Breast epithelium (tissue), 4 donors: ENCODE results near the gene DLX4. TPM values are rescaled to one million over a fixed set of nuclear protein-coding genes. Genes with fewer than 3 reads are reported as not detected.
A peak's percentile ranks its signal among the peaks of the same experiment; 100 is the strongest.

Experiments used
- DNase-seq, 2 donors: peaks; one replicate each; pipeline ENCODE4 v3.0.0-alpha.2; 2019; ENCODE audit warnings: low spot score in 2 of 2
- H3K27ac ChIP-seq, 2 donors: fragments of 200-600 bp; sonication (generic) in 1 of 2; one replicate each; pipeline ENCODE4 v1.5.1; 2016 to 2019; ENCODE audit warnings: mild to moderate bottlenecking in 1 of 2
- H3K27me3 ChIP-seq, 2 donors: fragments of 200-600 bp; sonication (generic) in 1 of 2; one replicate each; pipeline versions ENCODE4 v1.5.1 to v1.6.0; 2017 to 2019; ENCODE audit warnings: control low read depth in 1 of 2, mild to moderate bottlenecking in 1 of 2
- H3K36me3 ChIP-seq: fragments of 200-600 bp; one replicate; pipeline ENCODE4 v1.5.1; 2019
- H3K4me1 ChIP-seq, 2 donors: fragments of 200-600 bp; sonication (generic); one replicate each; pipeline ENCODE4 v1.5.1; 2016 to 2019; ENCODE audit warnings: control low read depth in 1 of 2
- H3K4me3 ChIP-seq, 3 donors: fragments of 200-600 bp; sonication (generic); 1 replicate in 2 of 3; 2 replicates in 1 of 3; pipeline ENCODE4 v1.5.1; 2016 to 2019; ENCODE audit warnings: mild to moderate bottlenecking in 3 of 3, moderate library complexity in 2 of 3
- H3K9me3 ChIP-seq, 2 donors: fragments of 200-600 bp; sonication (generic) in 1 of 2; one replicate each; pipeline ENCODE4 v1.5.1; 2016 to 2019; ENCODE audit warnings: control low read depth in 1 of 2
- CTCF ChIP-seq, 3 donors: fragments of 450-650 bp; IDR thresholded peaks; one replicate each; pipeline ENCODE4 v1.5.1; 2016 to 2017; ENCODE audit warnings: antibody characterized with exemption in 3 of 3, mild to moderate bottlenecking in 3 of 3, moderate library complexity in 3 of 3
- POLR2A ChIP-seq: fragments of 450-650 bp; IDR thresholded peaks from one replicate; pipeline ENCODE4 v1.6.1; 2016; ENCODE audit warnings: antibody characterized with exemption, mild to moderate bottlenecking, moderate library complexity
- POLR2AphosphoS5 ChIP-seq, 3 donors: sonication (generic); formaldehyde crosslinking; IDR thresholded peaks; one replicate each; pipeline ENCODE4 v1.6.1; 2017; ENCODE audit warnings: antibody characterized with exemption in 3 of 3
- intact Hi-C: fragments of 100-400 bp; cut with DNase I; formaldehyde crosslinking; loops from one replicate; pipeline ENCODE4 v1.15.1; 2023; ENCODE audit warnings: low total_unique reads
- total RNA-seq, 3 donors: library from RNA; depleted of rRNA; stranded (reverse); fragments of >200 nt; gene quantifications; one replicate each; pipeline ENCODE4 v1.1.0, GENCODE V29; 2016

The DLX4 gene, protein sequence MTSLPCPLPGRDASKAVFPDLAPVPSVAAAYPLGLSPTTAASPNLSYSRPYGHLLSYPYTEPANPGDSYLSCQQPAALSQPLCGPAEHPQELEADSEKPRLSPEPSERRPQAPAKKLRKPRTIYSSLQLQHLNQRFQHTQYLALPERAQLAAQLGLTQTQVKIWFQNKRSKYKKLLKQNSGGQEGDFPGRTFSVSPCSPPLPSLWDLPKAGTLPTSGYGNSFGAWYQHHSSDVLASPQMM
- total RNA-seq, result under 1 TPM in 1 of 3 donors, not detected in 2; 0.44 TPM

GRCh38 chr17:49969134-49969759 is at the start of gene DLX4:
TSS of gene DLX4 (plus strand) at chr17:49969190. CDS start at chr17:49969469, 279 bp downstream.
- Histone ChIP-seq H3K4me1 (peaks cover 0 to 14% of the 10 kb centered on the region in 2 donors), H3K27me3 (peaks cover 23 to 100% of the 10 kb centered on the region in 2 donors), H3K9me3 (no peaks in the 10 kb centered on the region)

DNA sequence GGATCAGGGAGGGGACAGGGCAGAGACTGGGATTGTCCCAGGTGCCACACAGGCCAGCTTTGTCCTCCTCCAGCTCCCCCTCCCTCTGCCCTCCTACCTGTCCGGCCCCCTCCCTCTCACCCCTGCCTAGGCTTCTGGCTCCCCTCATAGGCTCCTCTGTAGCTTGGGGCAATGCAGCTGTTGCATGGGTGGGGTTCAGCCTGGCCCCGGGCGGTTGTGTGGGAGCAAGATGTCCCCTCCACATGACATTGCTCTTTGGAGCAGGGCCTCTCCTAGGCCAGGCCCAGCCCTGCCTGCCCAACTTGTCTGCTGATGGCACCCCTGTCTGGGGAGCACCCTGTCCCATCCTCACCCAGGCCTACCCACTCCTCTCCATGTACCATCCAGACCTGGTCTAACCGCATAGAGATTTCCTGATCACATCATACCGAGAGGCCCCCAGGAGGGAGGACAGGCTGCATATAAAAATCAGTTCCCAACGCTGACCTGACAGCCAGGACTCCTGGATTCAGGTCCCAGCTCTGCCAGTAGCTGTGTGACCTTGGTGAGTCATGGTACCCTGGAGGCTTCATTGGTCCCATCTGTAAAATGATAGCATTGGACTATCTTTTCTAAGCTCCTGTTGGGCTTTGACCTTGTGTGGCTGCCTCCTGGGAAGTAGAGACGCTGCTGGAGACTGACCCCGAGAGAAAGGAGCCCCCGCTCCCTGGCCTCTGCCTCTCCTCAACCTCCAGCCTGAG is 48.8 kb upstream of the DLX4 start:
- intact Hi-C loops, result no loop called here

More at GRCh38 chr17:49969134-49969759, at the start of gene DLX4:
- DNase-seq, result no peak
- intact Hi-C loops, result no loop called here
- Histone ChIP-seq H3K4me3 (peak within 1 kb of the TSS; percentile 38 to 77 (median 49)), H3K27ac (no peak within 1 kb of the TSS), H3K36me3 (no peaks in the 10 kb centered on the region)
- no peak for TF ChIP-seq POLR2A
- TF ChIP-seq CTCF (IDR thresholded peaks at IDR 0.05), result no peak
- no peak for TF ChIP-seq POLR2AphosphoS5 (IDR thresholded peaks at IDR 0.05)

DNA sequence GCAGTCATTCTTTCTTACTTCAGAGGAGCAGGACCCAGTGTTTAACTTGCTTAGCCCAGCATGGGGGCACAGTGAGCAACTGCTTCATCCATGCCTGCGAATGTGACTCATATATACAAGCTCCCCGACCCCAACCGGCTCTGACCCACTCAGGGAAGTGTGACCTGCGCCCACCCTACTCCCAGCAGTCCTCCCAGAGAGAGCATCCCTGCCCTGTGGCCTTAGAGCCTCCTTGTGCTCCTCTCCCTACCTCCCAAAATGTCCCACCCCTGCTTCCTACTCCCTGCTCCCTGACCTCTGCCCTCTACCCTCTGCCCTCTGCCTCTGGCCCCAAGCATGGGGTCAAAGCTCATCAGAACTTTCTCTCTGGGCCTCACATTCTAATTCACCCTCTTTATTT is 46.9 kb upstream of the DLX4 start:
- intact Hi-C loops, result no loop called here
- H3K4me1 ChIP-seq, result no peaks in the 10 kb centered on the region
- H3K9me3 ChIP-seq, result no peaks in the 10 kb centered on the region
- H3K27me3 ChIP-seq, result no peaks in the 10 kb centered on the region
- H3K27ac ChIP-seq, result no peak overlapping the region
- no peak for DNase-seq
- TF ChIP-seq CTCF (IDR thresholded peaks at IDR 0.05) (no peak), POLR2A (no peak), POLR2AphosphoS5 (IDR thresholded peaks at IDR 0.05) (no peak)
- no peaks in the 10 kb centered on the region for H3K36me3 ChIP-seq
- H3K4me3 ChIP-seq, result no peak overlapping the region

More for the DNA sequence above, 48.8 kb upstream of the DLX4 start:
- no peak for TF ChIP-seq CTCF (IDR thresholded peaks at IDR 0.05)
- TF ChIP-seq POLR2A, result no peak
- no peak for TF ChIP-seq POLR2AphosphoS5 (IDR thresholded peaks at IDR 0.05)
- Histone ChIP-seq H3K4me3 (no peak overlapping the region), H3K9me3 (no peaks in the 10 kb centered on the region), H3K4me1 (no peaks in the 10 kb centered on the region), H3K27me3 (no peaks in the 10 kb centered on the region), H3K36me3 (no peaks in the 10 kb centered on the region), H3K27ac (no peak overlapping the region)
- no peak for DNase-seq

DNA sequence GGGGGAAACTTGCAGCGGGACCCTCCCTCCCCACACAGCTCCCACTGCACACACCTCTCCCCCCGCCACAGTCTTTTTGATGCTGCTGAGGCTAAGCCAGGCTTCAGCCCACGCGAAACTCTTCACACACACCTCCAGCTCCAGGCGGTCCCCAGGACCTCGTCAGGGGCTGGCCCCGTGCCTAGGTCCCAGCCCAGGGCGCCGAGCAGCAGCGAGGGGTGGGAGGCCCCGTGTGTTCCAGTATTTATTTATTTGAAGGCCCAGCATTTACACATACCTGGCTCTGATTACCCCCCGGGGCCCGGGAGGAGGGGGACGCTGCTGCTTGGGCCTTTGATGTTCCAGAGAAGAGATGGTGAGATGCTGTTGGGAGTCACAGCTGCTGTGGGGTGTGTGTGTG is 44.9 kb upstream of the DLX4 start:
- no peaks in the 10 kb centered on the region for H3K27me3 ChIP-seq
- no peaks in the 10 kb centered on the region for H3K9me3 ChIP-seq
- H3K36me3 ChIP-seq, result no peaks in the 10 kb centered on the region
- TF ChIP-seq POLR2AphosphoS5 (IDR thresholded peaks at IDR 0.05), result no peak
- no peak for TF ChIP-seq CTCF (IDR thresholded peaks at IDR 0.05)
- TF ChIP-seq POLR2A, result no peak
- no peak for DNase-seq
- H3K27ac ChIP-seq, result no peak overlapping the region
- H3K4me3 ChIP-seq, result no peak overlapping the region
- no peaks in the 10 kb centered on the region for H3K4me1 ChIP-seq
- intact Hi-C loops, result no loop called here

GRCh38 chr17:49924589-49924988 is 44.4 kb upstream of the DLX4 start:
- intact Hi-C loops, result no loop called here

More at GRCh38 chr17:49924589-49924988, 44.4 kb upstream of the DLX4 start:
- H3K4me1 ChIP-seq, result no peaks in the 10 kb centered on the region
- H3K27ac ChIP-seq, result no peak overlapping the region
- no peak for TF ChIP-seq POLR2A
- no peak for TF ChIP-seq POLR2AphosphoS5 (IDR thresholded peaks at IDR 0.05)
- TF ChIP-seq CTCF (IDR thresholded peaks at IDR 0.05), result no peak
- H3K36me3 ChIP-seq, result no peaks in the 10 kb centered on the region
- no peaks in the 10 kb centered on the region for H3K27me3 ChIP-seq
- no peak overlapping the region for H3K4me3 ChIP-seq
- H3K9me3 ChIP-seq, result no peaks in the 10 kb centered on the region
- DNase-seq, result no peak
